Measurements from ENCODE around the gene LXN. TPM values are rescaled to one million over a fixed set of nuclear protein-coding genes. Genes with fewer than 3 reads are reported as not detected.

The LXN gene
- total and polyA plus RNA-seq, 2 of the 4 experiments (the other 2 are of a cell fraction) = 93.6 to 155 TPM

GRCh38 chr3:158712443-158712842 lies 40.0 kb upstream of the LXN start:
- Histone ChIP-seq H2BK15ac (ENCODE audit: low read depth, low read length) (0 out of 3 replicates have a peak overlapping the region, but pooled peaks have one; percentile 30), H3K9me1 (ENCODE audit: insufficient read depth, low read length) (peaks cover 29% of the 10 kb centered on the region), H3K4me3 (ENCODE audit: insufficient read depth, low read depth, low read length) (no peak overlapping the region), H3K4me1 (ENCODE audit: control insufficient read depth, insufficient read depth, low read length) (peaks cover 27% of the 10 kb centered on the region), H4K20me1 (ENCODE audit: insufficient read depth, low read length) (no peaks in the 10 kb centered on the region), H2AK5ac (ENCODE audit: low read depth, low read length) (no peak overlapping the region), H3K4me2 (ENCODE audit: low read depth, low read length) (no peak overlapping the region), H3K18ac (ENCODE audit: low read depth, low read length) (peak overlapping the region; percentile 94), H2AFZ (replicated peaks; ENCODE audit: low read length, poor library complexity) (no peak overlapping the region), H3K36me3 (ENCODE audit: control insufficient read depth, insufficient read depth, low read length) (0 out of 2 replicates have a peak, but pooled peaks cover 2% of the 10 kb centered on the region), H3K79me1 (ENCODE audit: low read depth in 1 of 2, low read length in 2 of 2) (peaks cover 8 to 22% of the 10 kb centered on the region in 2 experiments), H3K27me3 (ENCODE audit: control insufficient read depth, insufficient read depth, low read length) (no peaks in the 10 kb centered on the region), H3K4ac (ENCODE audit: low read depth, low read length) (no peak overlapping the region; the same call in 1 of the 2 replicates), H3K14ac (replicated peaks; ENCODE audit: low read depth, low read length) (peak overlapping the region; percentile 18; the same call in 1 of the 2 replicates), H3K27ac (ENCODE audit: insufficient read depth, low read length) (peak overlapping the region; percentile 31; the same call in 1 of the 2 replicates), H3K56ac (ENCODE audit: extremely low read depth, insufficient read depth, low read length) (no peak overlapping the region), H4K91ac (ENCODE audit: insufficient read depth, low read depth, low read length) (peak overlapping the region; percentile 81), H4K8ac (ENCODE audit: low read depth in 2 of 2, low read length in 2 of 2) (peak overlapping the region; percentile 64 to 68; a peak in 2 of 4 replicates), H4K5ac (ENCODE audit: low read depth, low read length) (peak overlapping the region; percentile 38; the same call in 1 of the 2 replicates), H3K9me3 (ENCODE audit: control insufficient read depth, insufficient read depth, low read length) (no peaks in the 10 kb centered on the region), H2BK20ac (ENCODE audit: low read depth, low read length) (no peak overlapping the region; the same call in 1 of the 2 replicates), H3K23ac (ENCODE audit: low read depth, low read length) (no peak overlapping the region), H3K9ac (ENCODE audit: low read depth, low read length) (no peak overlapping the region), H2BK120ac (ENCODE audit: low read depth, low read length) (peak overlapping the region; percentile 33), H2BK5ac (ENCODE audit: low read depth, low read length, poor library complexity, severe bottlenecking) (peak overlapping the region; percentile 82), H2AK9ac (replicated peaks; ENCODE audit: low read depth, low read length, poor library complexity) (no peak overlapping the region)
- in situ Hi-C loops (cut with MboI; ENCODE audit: low sequenced_read_pairs) = loop anchor here (25.0 kb wide), 1 partner anchor 1550 kb away; the partner anchor contains the start of gene CCNL1
- TF ChIP-seq ELK1 (IDR thresholded peaks at IDR 0.05; ENCODE audit: borderline replicate concordance, low read depth, low read length) (no peak), CEBPB (IDR thresholded peaks at IDR 0.05; ENCODE audit: low read depth, low read length) (no peak), MXI1 (IDR thresholded peaks at IDR 0.05; ENCODE audit: borderline replicate concordance, low read depth, low read length) (no peak), RCOR1 (IDR thresholded peaks at IDR 0.05; ENCODE audit: insufficient replicate concordance, low read length) (no peak), CTCF (conservative IDR thresholded peaks at IDR 0.05; ENCODE audit: low read depth, low read length) (no peak), RFX5 (IDR thresholded peaks at IDR 0.05; ENCODE audit: low read depth, low read length) (no peak), FOS (IDR thresholded peaks at IDR 0.05; ENCODE audit: low read depth, low read length) (no peak), SMC3 (IDR thresholded peaks at IDR 0.05; ENCODE audit: low read depth, low read length) (no peak), RAD21 (IDR thresholded peaks at IDR 0.05; ENCODE audit: low read length) (no peak)
- CTCF ChIA-PET = interaction anchor here (0.6 to 1.8 kb wide), 2 partner anchors 15 to 77 kb away, joined by 3 to 6 read pairs; no protein-coding TSS in a partner anchor
- WGBS, 2 experiments (ENCODE audit: extremely low coverage in 2 of 2, insufficient read length in 1 of 2) = no CpG with 5 or more reads among the region's 1 CpG
- ATAC-seq (ENCODE audit: low read depth) (no peak), DNase-seq (no peak)
- BruUV-seq (replicated peaks) = no TSS peak
- intact Hi-C loops (cut with micrococcal nuclease) = no loop called here
- POLR2A ChIA-PET (ENCODE audit: unreplicated experiment) = no interaction called here
- dilution Hi-C loops (cut with HindIII; ENCODE audit: low sequenced_read_pairs, unreplicated experiment) = no loop called here

Measured in IMR-90 (cell line).